Measurements from ENCODE around the gene PTPN6. TPM values are rescaled to one million over a fixed set of nuclear protein-coding genes. Genes with fewer than 3 reads are reported as not detected.

The PTPN6 gene
- total and polyA plus RNA-seq, 10 of the 15 experiments (the other 5 are each of a cell fraction or from before 2014, with no cell fraction given), result 229 to 457 (median 370) TPM

GRCh38 chr12:6957151-6957701 lies 6.1 kb downstream of the PTPN6 start:
- POLR2A ChIA-PET, result interaction anchor here (2.1 to 13.5 kb wide), 2 partner anchors 8 to 13 kb away, joined by 7 to 524 read pairs; partner anchors contain the start of genes C12orf57, PTPN6 and RNU7-1
- DNase-seq (ENCODE audit: low read depth, low spot score), result no peak
- Histone ChIP-seq H3K9me3 (replicated peaks; ENCODE audit: control insufficient read depth, insufficient read depth, low read length) (no peaks in the 10 kb centered on the region), H3K9ac (ENCODE audit: control insufficient read depth, insufficient read depth, low read length) (peak overlapping the region; percentile 91), H3K4me2 (ENCODE audit: control insufficient read depth, insufficient read depth) (peak overlapping the region; percentile 99), H3K27me3 (replicated peaks in 1 of 2; ENCODE audit: control insufficient read depth in 2 of 2, insufficient read depth in 2 of 2, low read length in 1 of 2) (no peaks in the 10 kb centered on the region), H4K20me1 (ENCODE audit: control insufficient read depth, insufficient read depth) (no peaks in the 10 kb centered on the region), H3K4me3 (peak overlapping the region; percentile 95; the same call in 1 of the 2 replicates), H2AFZ (ENCODE audit: control insufficient read depth, low read depth, low read length) (no peak overlapping the region), H3K36me3 (ENCODE audit: control insufficient read depth in 2 of 2, insufficient read depth in 2 of 2, low read length in 1 of 2) (peaks cover 11 to 37% of the 10 kb centered on the region in 2 experiments), H3K27ac (ENCODE audit: control insufficient read depth, insufficient read depth) (peak overlapping the region; percentile 99), H3K4me1 (ENCODE audit: control insufficient read depth, insufficient read depth, low read length) (peaks cover 85% of the 10 kb centered on the region), H3K79me2 (ENCODE audit: control insufficient read depth, insufficient read depth, low read length) (peaks cover 90% of the 10 kb centered on the region)
- RAD21 ChIA-PET (ENCODE audit: unreplicated experiment), result interaction anchor here (1.2 to 13.5 kb wide), 3 partner anchors 11 to 204 kb away, joined by 3 to 426 read pairs (median 6); partner anchors contain the start of genes C12orf57, MLF2, RNU7-1 and SPSB2
- 48% methylated on average over 20 of the region's 20 CpGs for WGBS (ENCODE audit: insufficient coverage, insufficient replicate concordance, low lambda C conversion rate, missing lambda C conversion rate)
- FAIRE-seq, result no peak
- intact Hi-C loops (cut with micrococcal nuclease; ENCODE audit: unreplicated experiment) (no loop called here), in situ Hi-C loops (cut with MboI) (loop anchor here (25.0 kb wide), 1 partner anchor 1680 kb away; no protein-coding TSS in a partner anchor)
- BruUV-seq (replicated peaks), result no TSS peak
- CTCF ChIA-PET, result interaction anchor here (0.6 to 13.2 kb wide), 7 partner anchors 9 to 155 kb away, joined by 3 to 645 read pairs (median 5); partner anchors contain the start of genes C12orf57, C1RL, PTPN6 and RNU7-1
- SMC1A ChIA-PET (ENCODE audit: uncharacterized antibody, unreplicated experiment), result interaction anchor here (1.0 to 13.2 kb wide), 4 partner anchors 9 to 31 kb away, joined by 3 to 395 read pairs (median 5); partner anchors contain the start of genes C12orf57, PTPN6 and RNU7-1
- no peak for ATAC-seq
- no peak for TF ChIP-seq SMC3 (IDR thresholded peaks at IDR 0.05; ENCODE audit: borderline replicate concordance, low read length)
- no peak for TF ChIP-seq MEF2A (IDR thresholded peaks at IDR 0.05; ENCODE audit: insufficient read depth, low read depth, low read length)
- no peak for TF ChIP-seq HDGF (IDR thresholded peaks at IDR 0.05)
- no peak for TF ChIP-seq CEBPZ (IDR thresholded peaks at IDR 0.05; ENCODE audit: low read depth, low read length)
- peak; percentile 61; the same call in 1 of the 2 replicates for TF ChIP-seq SMARCA5 (IDR thresholded peaks at IDR 0.05)
- TF ChIP-seq ESRRA (IDR thresholded peaks at IDR 0.05; ENCODE audit: low read length), result no peak
- TF ChIP-seq STAT1 (conservative IDR thresholded peaks at IDR 0.05), result no peak
- no peak for TF ChIP-seq MEF2B (IDR thresholded peaks at IDR 0.05; ENCODE audit: partially characterized antibody, poor library complexity, severe bottlenecking)
- no peak for TF ChIP-seq ELK1 (IDR thresholded peaks at IDR 0.05; ENCODE audit: low read depth, low read length)
- TF ChIP-seq SRF (IDR thresholded peaks at IDR 0.05; ENCODE audit: low read depth in 2 of 2, low read length in 2 of 2), result no peak
- TF ChIP-seq SREBF1 (IDR thresholded peaks at IDR 0.05; ENCODE audit: low read length), result no peak
- TF ChIP-seq TAF1 (IDR thresholded peaks at IDR 0.05; ENCODE audit: borderline replicate concordance, low read depth, low read length), result no peak
- TF ChIP-seq PBX3 (IDR thresholded peaks at IDR 0.05; ENCODE audit: insufficient replicate concordance, low read depth, low read length), result no peak
- 0 out of 2 replicates have a peak, but pooled peaks have one; percentile 9 for TF ChIP-seq GATAD2B (conservative IDR thresholded peaks at IDR 0.05; ENCODE audit: low read depth)
- TF ChIP-seq LARP7 (IDR thresholded peaks at IDR 0.05), result peak; percentile 35; the same call in 1 of the 2 replicates
- no peak for TF ChIP-seq EP300 (IDR thresholded peaks at IDR 0.05; ENCODE audit: borderline replicate concordance in 1 of 2, control insufficient read depth in 1 of 2, low read depth in 2 of 2, low read length in 2 of 2)
- TF ChIP-seq NRF1 (conservative IDR thresholded peaks at IDR 0.05; ENCODE audit: low read depth, low read length), result no peak
- TF ChIP-seq BCL11A (IDR thresholded peaks at IDR 0.05; ENCODE audit: low read depth, low read length), result no peak
- no peak for TF ChIP-seq SIX5 (IDR thresholded peaks at IDR 0.05; ENCODE audit: low read depth, low read length, severe bottlenecking)

All from GM12878 (cell line).